ENCODE measurements around the gene UBA3.

UBA3 gene

DNA sequence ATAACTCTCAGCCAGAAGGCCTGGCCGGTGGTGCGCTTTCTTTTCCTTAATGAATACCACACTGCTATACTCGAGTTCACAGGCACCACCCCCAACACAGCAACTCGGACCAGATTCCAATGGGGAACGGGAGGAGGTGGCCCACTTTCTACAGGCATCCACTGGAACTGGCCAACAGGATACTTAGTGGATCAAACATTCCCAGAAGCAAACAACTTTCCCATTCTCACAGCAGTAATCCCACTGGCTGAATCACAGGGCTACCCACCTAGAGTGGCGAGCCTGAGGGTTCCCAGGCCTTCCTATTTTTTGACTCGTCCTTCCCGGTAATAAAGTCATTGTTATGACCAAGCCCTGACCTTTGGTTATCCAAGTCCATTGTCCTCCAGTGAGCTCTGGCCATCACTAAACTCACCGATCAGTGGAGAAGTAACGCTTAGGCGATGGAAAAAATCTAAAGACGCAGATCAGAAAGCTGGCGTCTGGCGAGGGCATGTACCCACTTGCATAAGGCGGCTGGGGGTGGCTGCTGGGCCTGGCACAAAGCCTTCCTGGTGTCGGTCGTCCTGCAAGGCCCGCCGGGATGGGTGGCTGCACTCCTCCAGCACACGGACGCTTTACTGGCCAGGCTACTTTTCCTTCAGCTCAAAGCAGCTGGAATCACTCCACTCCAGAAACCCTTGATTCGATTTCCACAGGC, 67.9 kb downstream of the UBA3 start:
- in situ Hi-C loops (cut with HindIII; ENCODE audit: low sequenced_read_pairs) = no loop called here

DNA sequence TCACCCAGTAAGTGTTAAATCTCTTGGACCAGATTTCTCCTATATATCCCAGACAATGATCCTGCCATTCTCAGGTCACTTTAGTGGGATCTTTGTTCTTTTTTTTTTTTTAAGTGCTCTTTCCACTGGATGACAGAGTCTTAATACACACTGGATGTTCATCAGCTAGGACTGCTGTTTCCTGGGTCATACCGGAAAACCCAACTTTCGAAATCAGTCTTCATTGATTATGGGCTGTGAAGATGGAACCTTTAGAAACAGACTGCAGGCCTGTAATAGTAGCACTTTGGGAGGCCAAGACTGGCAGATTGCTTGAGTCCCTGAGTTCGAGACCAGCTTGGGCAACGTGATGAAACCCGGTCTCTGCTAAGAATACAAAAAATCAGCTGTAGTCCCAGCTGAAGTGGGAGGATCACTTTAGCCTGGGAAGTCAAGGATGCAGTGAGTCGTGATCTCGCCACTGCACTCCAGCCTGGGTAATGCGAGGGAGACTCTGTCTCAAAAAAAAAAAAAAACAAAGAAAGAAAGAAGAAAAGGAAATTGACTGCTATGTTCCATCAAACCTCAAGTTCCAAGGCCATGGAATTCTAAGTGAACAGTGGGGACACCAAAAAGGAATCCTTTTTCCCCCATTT, 69.0 kb downstream of the UBA3 start:
- TF ChIP-seq, protein P1, sequence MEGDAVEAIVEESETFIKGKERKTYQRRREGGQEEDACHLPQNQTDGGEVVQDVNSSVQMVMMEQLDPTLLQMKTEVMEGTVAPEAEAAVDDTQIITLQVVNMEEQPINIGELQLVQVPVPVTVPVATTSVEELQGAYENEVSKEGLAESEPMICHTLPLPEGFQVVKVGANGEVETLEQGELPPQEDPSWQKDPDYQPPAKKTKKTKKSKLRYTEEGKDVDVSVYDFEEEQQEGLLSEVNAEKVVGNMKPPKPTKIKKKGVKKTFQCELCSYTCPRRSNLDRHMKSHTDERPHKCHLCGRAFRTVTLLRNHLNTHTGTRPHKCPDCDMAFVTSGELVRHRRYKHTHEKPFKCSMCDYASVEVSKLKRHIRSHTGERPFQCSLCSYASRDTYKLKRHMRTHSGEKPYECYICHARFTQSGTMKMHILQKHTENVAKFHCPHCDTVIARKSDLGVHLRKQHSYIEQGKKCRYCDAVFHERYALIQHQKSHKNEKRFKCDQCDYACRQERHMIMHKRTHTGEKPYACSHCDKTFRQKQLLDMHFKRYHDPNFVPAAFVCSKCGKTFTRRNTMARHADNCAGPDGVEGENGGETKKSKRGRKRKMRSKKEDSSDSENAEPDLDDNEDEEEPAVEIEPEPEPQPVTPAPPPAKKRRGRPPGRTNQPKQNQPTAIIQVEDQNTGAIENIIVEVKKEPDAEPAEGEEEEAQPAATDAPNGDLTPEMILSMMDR (IDR thresholded peaks at IDR 0.05; ENCODE audit: low read depth, low read length) = no peak
- H3K4me3 ChIP-seq (ENCODE audit: low read depth, low read length) = no peak overlapping the region
- no peak for DNase-seq (ENCODE audit: low read depth, low spot score)
- in situ Hi-C loops (cut with HindIII; ENCODE audit: low sequenced_read_pairs) = no loop called here

More for the DNA sequence above, 67.9 kb downstream of the UBA3 start:
- DNase-seq (ENCODE audit: low read depth, low spot score) = no peak
- TF ChIP-seq, protein P1 (IDR thresholded peaks at IDR 0.05; ENCODE audit: low read depth, low read length) = no peak
- peak overlapping the region; percentile 56 for H3K4me3 ChIP-seq (ENCODE audit: low read depth, low read length)

DNA sequence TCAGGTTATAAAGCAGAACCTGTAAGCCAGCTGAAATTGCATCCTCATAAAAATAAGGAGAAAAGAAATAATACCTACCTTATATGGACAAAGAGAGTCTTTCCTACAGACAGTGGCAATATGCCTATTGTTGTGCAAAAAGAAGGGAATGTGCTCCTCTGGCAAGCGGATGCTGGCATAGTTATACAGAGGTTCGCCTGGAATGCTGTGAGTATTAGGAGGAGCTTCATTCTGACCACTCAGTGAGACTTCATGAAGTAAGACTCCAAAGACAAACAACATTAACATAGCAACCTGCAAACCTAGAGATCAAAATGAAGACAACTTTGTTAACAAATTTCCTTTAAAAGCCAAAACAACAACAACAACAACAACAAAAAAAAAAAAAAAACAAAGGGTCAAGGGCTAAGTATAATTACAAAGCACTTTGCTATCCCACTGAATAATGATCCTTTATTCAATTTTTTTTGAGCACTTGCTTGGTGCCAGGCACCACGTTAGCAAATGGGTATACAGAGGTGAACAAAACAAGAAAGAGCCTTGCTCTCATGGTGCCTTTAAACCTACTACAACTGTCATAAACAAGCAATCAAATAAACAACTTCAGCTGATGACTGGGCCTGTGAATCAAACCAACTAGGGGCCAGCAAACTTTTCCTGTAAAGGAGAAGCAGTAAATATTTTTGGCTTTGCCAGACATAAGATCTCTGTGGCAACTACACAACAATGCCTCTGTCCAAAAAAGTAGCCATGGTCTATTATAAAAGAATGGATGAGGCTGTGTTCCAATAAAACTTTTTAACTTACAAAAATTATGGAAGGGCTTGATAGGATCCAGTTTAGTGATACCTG, 70.4 kb downstream of the UBA3 start:
- TF ChIP-seq, protein P1 (IDR thresholded peaks at IDR 0.05; ENCODE audit: low read depth, low read length) = no peak
- peak; percentile 88 for DNase-seq (ENCODE audit: low read depth, low spot score)
- H3K4me3 ChIP-seq (ENCODE audit: low read depth, low read length) = no peak overlapping the region
- in situ Hi-C loops (cut with HindIII; ENCODE audit: low sequenced_read_pairs) = no loop called here

DNA sequence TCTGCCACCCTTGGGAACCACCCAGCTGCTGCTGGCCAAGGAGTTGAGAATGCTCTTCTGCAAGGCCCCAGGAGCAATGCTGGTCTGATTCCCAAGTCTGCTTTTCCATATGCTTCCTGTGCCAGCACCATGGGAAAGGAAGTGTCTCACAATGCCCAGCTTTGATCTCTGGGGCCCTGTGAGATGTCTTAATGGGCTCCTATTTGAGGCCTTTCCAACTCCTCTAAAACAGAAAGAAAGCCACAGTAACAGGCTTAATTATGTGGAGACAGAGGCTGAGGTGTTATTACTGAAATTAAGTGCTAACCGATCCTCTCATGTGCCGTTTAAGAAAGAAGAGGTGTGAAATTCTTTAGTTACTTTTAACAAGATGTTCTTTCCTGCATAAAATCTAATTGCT, 71.2 kb downstream of the UBA3 start:
- DNase-seq (ENCODE audit: low read depth, low spot score) = no peak
- TF ChIP-seq, protein P1 (IDR thresholded peaks at IDR 0.05; ENCODE audit: low read depth, low read length) = no peak
- in situ Hi-C loops (cut with HindIII; ENCODE audit: low sequenced_read_pairs) = no loop called here
- H3K4me3 ChIP-seq (ENCODE audit: low read depth, low read length) = no peak overlapping the region

DNA sequence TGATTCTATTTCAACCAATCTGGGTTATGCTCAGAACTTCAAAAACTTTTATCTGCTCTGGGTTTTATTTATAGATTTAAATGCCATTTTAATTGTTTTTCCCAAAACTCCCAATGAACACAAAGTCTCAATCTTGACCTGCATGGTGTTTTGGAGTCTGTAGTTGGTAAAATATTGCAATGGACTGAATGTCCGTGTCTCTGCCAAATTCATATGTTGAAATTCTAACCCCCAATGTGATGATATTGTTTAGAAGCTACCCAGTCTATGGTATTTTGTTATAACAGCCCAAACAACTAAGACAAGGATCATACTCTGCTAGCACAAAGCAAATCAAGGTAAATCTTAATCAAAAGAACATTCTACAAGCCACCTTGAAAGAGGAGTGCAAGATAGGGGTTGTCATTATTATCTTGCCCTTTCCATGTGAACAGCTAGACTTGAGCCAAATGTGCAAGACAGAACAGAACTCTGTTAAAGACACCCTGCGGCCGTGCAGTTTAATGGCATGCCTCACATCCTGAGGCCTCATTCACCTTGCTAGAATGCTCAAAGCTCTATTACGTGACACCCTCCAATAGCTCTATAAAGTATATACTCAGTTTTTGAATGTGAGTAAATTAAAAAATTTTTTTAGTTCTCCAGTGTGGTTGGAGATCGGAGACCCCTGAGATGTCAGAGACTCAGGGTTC, 74.2 kb downstream of the UBA3 start:
- no peak overlapping the region for H3K4me3 ChIP-seq (ENCODE audit: low read depth, low read length)
- no peak for DNase-seq (ENCODE audit: low read depth, low spot score)
- TF ChIP-seq, protein P1 (IDR thresholded peaks at IDR 0.05; ENCODE audit: low read depth, low read length) = no peak
- in situ Hi-C loops (cut with HindIII; ENCODE audit: low sequenced_read_pairs) = no loop called here

Data from astrocyte of the spinal cord (primary cell).